Fibroblast of lung (primary cell): ENCODE measurements around the gene MMP25. TPM values are rescaled to one million over a fixed set of nuclear protein-coding genes. Genes with fewer than 3 reads are reported as not detected.
A peak's percentile ranks its signal among the peaks of the same experiment; 100 is the strongest.

Source experiments
- DNase-seq, 2 donors: peaks; one replicate each; pipeline versions ENCODE4 v3.0.0 to v3.0.0-alpha.2; 2010; ENCODE audit warnings: low read depth in 2 of 2
- H2AFZ ChIP-seq: 2 replicates; pipeline ENCODE4 v1.5.1; 2012; ENCODE audit warnings: low read length, control low read depth, inconsistent platforms
- H3K27ac ChIP-seq: 2 replicates; pipeline ENCODE4 v1.5.1; 2011; ENCODE audit warnings: low read length, control low read depth; ENCODE audit not compliant: insufficient read depth
- H3K27me3 ChIP-seq: 2 replicates; pipeline ENCODE4 v1.5.1; 2011; ENCODE audit warnings: mild to moderate bottlenecking, low read length; ENCODE audit not compliant: control insufficient read depth, insufficient read depth
- H3K36me3 ChIP-seq: 2 replicates; pipeline ENCODE4 v1.5.1; 2011; ENCODE audit warnings: low read length; ENCODE audit not compliant: control insufficient read depth, insufficient read depth
- H3K4me1 ChIP-seq: 2 replicates; pipeline ENCODE4 v1.5.1; 2011; ENCODE audit warnings: low read length; ENCODE audit not compliant: control insufficient read depth, insufficient read depth; ENCODE audit errors: extremely low read depth
- H3K4me2 ChIP-seq: 2 replicates; pipeline ENCODE4 v1.5.1; 2011; ENCODE audit warnings: low read length, control low read depth; ENCODE audit not compliant: insufficient read depth; ENCODE audit errors: extremely low read depth
- H3K4me3 ChIP-seq, 4 experiments: fragments of 200-600 bp in 1 of 4; sonication (generic) in 1 of 4; replicated peaks in 1 of 4; 2 replicates each; pipeline ENCODE4 v1.5.1; 2011 to 2016; ENCODE audit warnings: low read length in 4 of 4, low read depth in 3 of 4, mild to moderate bottlenecking in 3 of 4, control low read depth in 2 of 4, inconsistent platforms in 1 of 4, mixed read lengths in 1 of 4; ENCODE audit not compliant: insufficient read depth in 1 of 4; ENCODE audit errors: control extremely low read depth in 1 of 4
- H3K79me2 ChIP-seq: 2 replicates; pipeline ENCODE4 v1.5.1; 2012; ENCODE audit warnings: mild to moderate bottlenecking, low read length, inconsistent platforms; ENCODE audit not compliant: control insufficient read depth, insufficient read depth
- H3K9ac ChIP-seq: 2 replicates; pipeline ENCODE4 v1.5.1; 2011; ENCODE audit warnings: mild to moderate bottlenecking, low read length, control low read depth; ENCODE audit not compliant: insufficient read depth
- H3K9me3 ChIP-seq: 2 replicates; pipeline ENCODE4 v1.5.1; 2012; ENCODE audit warnings: low read depth, low read length; ENCODE audit not compliant: control insufficient read depth, insufficient read depth
- H4K20me1 ChIP-seq: 2 replicates; pipeline ENCODE4 v1.5.1; 2011; ENCODE audit warnings: low read length; ENCODE audit not compliant: control insufficient read depth, insufficient read depth; ENCODE audit errors: extremely low read depth
- EZH2 ChIP-seq: IDR thresholded peaks from 2 replicates; pipeline ENCODE4 v1.5.1; 2012; ENCODE audit warnings: low read length, control low read depth, mild to moderate bottlenecking; ENCODE audit errors: missing control alignments
- polyA plus RNA-seq, 2 donors: library from polyadenylated mRNA; depleted of rRNA in 1 of 2; stranded (reverse) in 1 of 2; unstranded in 1 of 2; fragments of >200 nt; gene quantifications; 2 replicates each; pipeline ENCODE4 v1.2.1, GENCODE V29; 2011 to 2012; ENCODE audit warnings: missing spikeins in 1 of 2
- total RNA-seq: library from RNA; depleted of rRNA; stranded (reverse); fragments of >200 nt; gene quantifications from 2 replicates; pipeline ENCODE4 v1.2.1, GENCODE V29; 2014
- TF ChIP-seq, protein P1 (sequence below), 2 donors: IDR thresholded peaks in 1 of 2; conservative IDR thresholded peaks in 1 of 2; 1 replicate in 1 of 2; 2 replicates in 1 of 2; pipeline ENCODE4 v1.5.1; 2011 to 2012; ENCODE audit warnings: low read length in 2 of 2, control low read depth in 1 of 2, inconsistent platforms in 1 of 2, low read depth in 1 of 2, mild to moderate bottlenecking in 1 of 2

The MMP25 gene
- total and polyA plus RNA-seq, 2 donors (not counting 1 experiment from before 2014, with no cell fraction given), result 0.03 TPM; not detected in 1

DNA sequence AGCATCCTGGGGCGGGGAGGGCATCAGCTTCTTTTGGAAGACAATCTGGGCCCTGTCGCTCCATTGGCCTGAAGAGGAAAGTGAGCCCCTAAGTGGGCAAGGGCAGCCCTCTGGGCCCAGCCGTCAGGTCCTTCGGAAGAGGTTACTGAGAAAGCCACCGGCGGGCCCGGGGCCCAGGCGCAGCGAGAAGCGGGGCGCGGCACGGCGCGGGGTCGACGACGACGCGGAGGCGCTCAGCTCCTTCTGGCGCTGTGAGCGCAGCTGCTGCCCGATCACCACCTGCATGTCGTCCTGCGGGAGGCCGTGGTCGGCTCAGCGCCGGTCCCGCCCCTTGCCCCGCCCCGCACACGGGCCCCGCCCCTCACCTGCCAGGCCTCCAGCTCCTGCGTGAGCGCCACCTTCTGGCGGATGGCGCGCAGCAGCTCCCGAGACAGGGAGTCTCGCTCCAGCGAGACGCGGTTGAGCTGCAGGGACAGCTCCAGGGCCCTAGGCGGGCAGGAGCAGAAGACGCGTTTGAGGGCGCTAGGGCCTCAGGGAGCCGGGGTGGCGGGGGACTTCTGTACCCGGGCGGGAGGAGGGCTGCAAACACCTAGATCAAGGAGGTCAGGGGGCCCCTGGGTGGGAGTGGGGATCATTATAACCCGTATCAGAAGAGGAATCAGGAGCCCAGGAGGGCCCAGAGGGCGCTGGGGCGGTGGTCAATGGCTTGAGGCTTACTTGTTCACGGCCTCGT is 18.2 kb upstream of the MMP25 start:
- H3K4me3 ChIP-seq, result no peak overlapping the region
- no peaks in the 10 kb centered on the region for H3K79me2 ChIP-seq
- H2AFZ ChIP-seq, result no peak overlapping the region
- peaks cover 9% of the 10 kb centered on the region for H3K27me3 ChIP-seq
- H3K36me3 ChIP-seq, result peaks cover 16% of the 10 kb centered on the region
- no peak overlapping the region for H3K9ac ChIP-seq
- H4K20me1 ChIP-seq, result peaks cover 2% of the 10 kb centered on the region
- H3K9me3 ChIP-seq, result no peaks in the 10 kb centered on the region
- no peak overlapping the region for H3K27ac ChIP-seq
- DNase-seq, result peak; percentile 57 to 61
- TF ChIP-seq EZH2, result no peak
- TF ChIP-seq, protein P1, sequence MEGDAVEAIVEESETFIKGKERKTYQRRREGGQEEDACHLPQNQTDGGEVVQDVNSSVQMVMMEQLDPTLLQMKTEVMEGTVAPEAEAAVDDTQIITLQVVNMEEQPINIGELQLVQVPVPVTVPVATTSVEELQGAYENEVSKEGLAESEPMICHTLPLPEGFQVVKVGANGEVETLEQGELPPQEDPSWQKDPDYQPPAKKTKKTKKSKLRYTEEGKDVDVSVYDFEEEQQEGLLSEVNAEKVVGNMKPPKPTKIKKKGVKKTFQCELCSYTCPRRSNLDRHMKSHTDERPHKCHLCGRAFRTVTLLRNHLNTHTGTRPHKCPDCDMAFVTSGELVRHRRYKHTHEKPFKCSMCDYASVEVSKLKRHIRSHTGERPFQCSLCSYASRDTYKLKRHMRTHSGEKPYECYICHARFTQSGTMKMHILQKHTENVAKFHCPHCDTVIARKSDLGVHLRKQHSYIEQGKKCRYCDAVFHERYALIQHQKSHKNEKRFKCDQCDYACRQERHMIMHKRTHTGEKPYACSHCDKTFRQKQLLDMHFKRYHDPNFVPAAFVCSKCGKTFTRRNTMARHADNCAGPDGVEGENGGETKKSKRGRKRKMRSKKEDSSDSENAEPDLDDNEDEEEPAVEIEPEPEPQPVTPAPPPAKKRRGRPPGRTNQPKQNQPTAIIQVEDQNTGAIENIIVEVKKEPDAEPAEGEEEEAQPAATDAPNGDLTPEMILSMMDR (conservative IDR thresholded peaks at IDR 0.05 in 1 of 2, IDR thresholded peaks at IDR 0.05 in 1 of 2; ENCODE audit: low read depth in 1 of 2, low read length in 2 of 2), result peak; percentile 24 to 57
- H3K4me1 ChIP-seq, result no peaks in the 10 kb centered on the region
- no peak overlapping the region for H3K4me2 ChIP-seq

DNA sequence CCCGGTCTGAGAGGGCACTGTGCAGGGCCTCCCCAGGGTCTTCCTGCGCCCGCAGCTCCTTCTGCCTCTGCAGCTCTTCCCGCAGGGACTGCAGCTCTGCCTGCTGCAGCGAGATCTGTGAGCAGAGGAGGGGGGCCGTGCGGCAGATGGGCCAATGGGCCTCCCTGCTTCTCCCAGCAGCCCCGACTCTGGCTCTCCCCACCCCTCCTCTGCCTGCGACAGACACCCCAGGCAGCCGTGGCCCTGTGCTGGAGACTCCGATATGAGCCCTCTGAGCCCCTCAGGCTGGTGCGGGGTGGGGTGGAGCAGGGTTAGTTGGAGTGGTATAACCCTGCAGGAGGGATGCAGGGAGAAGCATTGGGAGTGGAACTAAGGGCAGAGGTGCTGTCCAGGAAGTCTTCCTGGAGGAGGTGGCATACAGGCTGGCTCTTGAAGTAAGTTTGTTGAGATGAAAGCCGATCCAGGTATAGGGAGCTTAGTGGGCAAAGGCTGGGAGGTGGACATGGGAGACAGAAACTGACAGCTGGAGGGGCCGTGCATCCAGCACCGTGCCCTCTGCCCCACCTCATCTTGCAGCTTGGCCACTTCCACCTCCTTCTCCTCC is 17.5 kb upstream of the MMP25 start:
- H3K9ac ChIP-seq, result no peak overlapping the region
- H3K79me2 ChIP-seq, result no peaks in the 10 kb centered on the region
- H4K20me1 ChIP-seq, result peaks cover 2% of the 10 kb centered on the region
- H3K4me2 ChIP-seq, result no peak overlapping the region
- H3K4me3 ChIP-seq, result no peak overlapping the region
- H3K36me3 ChIP-seq, result peaks cover 16% of the 10 kb centered on the region
- TF ChIP-seq, protein P1 (conservative IDR thresholded peaks at IDR 0.05 in 1 of 2, IDR thresholded peaks at IDR 0.05 in 1 of 2; ENCODE audit: low read depth in 1 of 2, low read length in 2 of 2), result no peak
- no peak overlapping the region for H3K27ac ChIP-seq
- no peaks in the 10 kb centered on the region for H3K4me1 ChIP-seq
- no peaks in the 10 kb centered on the region for H3K9me3 ChIP-seq
- H2AFZ ChIP-seq, result no peak overlapping the region
- no peak for DNase-seq
- H3K27me3 ChIP-seq, result peaks cover 12% of the 10 kb centered on the region

DNA sequence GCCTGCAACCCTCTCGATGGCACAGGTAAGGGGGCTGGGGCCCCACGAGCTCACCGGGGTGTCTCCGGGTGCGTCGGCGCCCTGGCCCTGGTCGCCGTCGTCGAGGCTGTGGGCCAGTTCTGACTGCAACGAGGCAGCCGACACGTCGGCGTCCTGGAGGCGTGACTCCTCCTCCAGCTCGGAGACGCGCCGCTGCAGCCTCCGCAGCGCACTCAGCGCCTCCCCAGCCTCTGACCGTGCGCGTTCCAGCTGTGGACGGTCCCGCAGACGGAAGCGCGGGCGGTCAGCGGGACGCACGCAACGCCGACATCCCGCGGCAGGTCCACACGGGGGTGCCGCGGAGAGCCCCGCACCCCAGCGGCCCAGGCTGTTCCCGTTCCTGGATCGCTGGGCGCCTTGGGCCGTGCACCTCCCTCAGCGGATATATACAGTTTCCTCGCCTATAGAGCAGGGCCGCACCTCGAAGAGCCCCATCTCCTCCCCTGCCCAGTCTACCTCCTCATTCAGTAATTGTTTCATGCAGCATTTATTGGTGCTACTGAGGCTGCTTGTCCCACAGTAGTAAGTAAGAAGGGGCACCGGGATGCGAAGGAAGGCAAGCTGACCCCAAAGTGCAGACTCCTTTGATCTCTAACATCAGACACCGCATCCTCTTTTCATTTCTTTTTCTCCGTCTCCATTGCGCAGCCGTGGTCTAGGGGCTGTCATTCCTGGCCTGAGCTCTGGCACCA is 16.7 kb upstream of the MMP25 start:
- Histone ChIP-seq H3K4me2 (peak overlapping the region; percentile 77), H2AFZ (no peak overlapping the region), H3K4me3 (peak overlapping the region in 1 of 4 experiments; percentile 30), H3K79me2 (no peaks in the 10 kb centered on the region), H4K20me1 (peaks cover 2% of the 10 kb centered on the region), H3K9ac (no peak overlapping the region), H3K9me3 (no peaks in the 10 kb centered on the region), H3K4me1 (no peaks in the 10 kb centered on the region), H3K36me3 (peaks cover 16% of the 10 kb centered on the region), H3K27ac (no peak overlapping the region), H3K27me3 (peaks cover 17% of the 10 kb centered on the region)
- peak in 1 of 2 donors; percentile 36 for DNase-seq
- TF ChIP-seq EZH2, result peak; percentile 65
- TF ChIP-seq, protein P1 (conservative IDR thresholded peaks at IDR 0.05 in 1 of 2, IDR thresholded peaks at IDR 0.05 in 1 of 2; ENCODE audit: low read depth in 1 of 2, low read length in 2 of 2), result no peak
